Measurements from ENCODE around the gene AANAT. TPM values are rescaled to one million over a fixed set of nuclear protein-coding genes. Genes with fewer than 3 reads are reported as not detected.
A peak's percentile ranks its signal among the peaks of the same experiment; 100 is the strongest.

AANAT gene
- total and polyA plus RNA-seq, 2 experiments from 2014 or later = not detected

GRCh38 chr17:76492989-76493501, 25.6 kb downstream of the AANAT start:
- Histone ChIP-seq H2AFZ (no peak overlapping the region), H3K27ac (peak overlapping the region; percentile 12; the same call in 1 of the 2 replicates), H3K27me3 (replicated peaks; ENCODE audit: insufficient read depth) (no peaks in the 10 kb centered on the region), H3K9me3 (ENCODE audit: low read depth) (no peaks in the 10 kb centered on the region), H3K36me3 (ENCODE audit: low read depth) (no peaks in the 10 kb centered on the region), H3K9ac (peak overlapping the region; percentile 30), H3K79me2 (ENCODE audit: insufficient read depth) (peaks cover 5% of the 10 kb centered on the region), H3K9me2 (ENCODE audit: insufficient read depth) (no peaks in the 10 kb centered on the region), H3K4me2 (ENCODE audit: unreplicated experiment) (no peak overlapping the region), H3F3A (ENCODE audit: insufficient read depth) (no peaks in the 10 kb centered on the region), H3K4me3 (no peak overlapping the region), H3K4me1 (ENCODE audit: insufficient read depth) (peaks cover 8% of the 10 kb centered on the region; the same call in 1 of the 2 replicates), H4K20me1 (ENCODE audit: insufficient read depth) (no peaks in the 10 kb centered on the region)
- no peak for TF ChIP-seq EZH2phosphoT487 (IDR thresholded peaks at IDR 0.05; ENCODE audit: insufficient read depth, low read depth)
- 65 to 67% methylated on average over 14 to 15 of the region's 15 CpGs for WGBS, 2 experiments (ENCODE audit: low coverage in 1 of 2, low lambda C conversion rate in 2 of 2, missing lambda C conversion rate in 2 of 2)
- in situ Hi-C loops (cut with MboI) = loop anchor here (25.0 kb wide), 1 partner anchor 94 kb away; the partner anchor contains the start of gene ST6GALNAC2
- peak; percentile 76 for DNase-seq

DNA sequence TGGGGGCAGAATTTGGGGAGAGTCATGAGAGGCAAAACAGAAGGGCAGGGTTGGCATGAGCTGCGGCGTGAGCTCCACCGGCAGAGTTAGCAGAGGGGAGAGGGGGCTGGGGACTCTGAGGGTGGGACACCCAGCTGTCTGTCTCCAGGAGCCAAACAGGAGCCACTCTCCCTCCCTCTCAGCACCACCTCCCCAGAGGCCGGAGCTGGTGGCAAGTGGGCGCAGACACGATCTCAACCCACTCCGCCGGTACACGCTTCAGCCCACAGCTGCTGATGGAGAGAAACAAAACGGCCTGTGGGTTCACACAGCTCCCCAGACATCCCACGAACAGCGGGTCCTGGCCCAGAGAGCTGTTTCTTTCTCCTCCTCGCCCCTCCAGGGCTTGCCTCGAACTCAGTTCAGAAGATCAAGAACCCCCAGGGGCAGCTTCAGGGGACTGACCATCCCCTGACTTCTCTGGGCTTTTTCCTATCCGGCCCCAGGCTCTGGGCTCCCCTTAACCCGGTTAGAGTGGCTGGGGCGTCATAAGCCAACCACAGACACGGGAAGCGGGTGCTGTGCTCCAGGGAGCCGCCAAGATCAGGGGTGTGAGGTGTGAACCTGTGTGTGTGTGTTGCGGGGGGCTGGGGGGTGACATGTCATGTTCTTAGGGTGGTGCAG, 26.2 kb downstream of the AANAT start:
- H3K4me3 ChIP-seq = no peak overlapping the region
- no peak overlapping the region for H2AFZ ChIP-seq
- H3K9me3 ChIP-seq (ENCODE audit: low read depth) = no peaks in the 10 kb centered on the region
- H3K36me3 ChIP-seq (ENCODE audit: low read depth) = no peaks in the 10 kb centered on the region
- TF ChIP-seq EZH2phosphoT487 (IDR thresholded peaks at IDR 0.05; ENCODE audit: insufficient read depth, low read depth) (no peak), EZH2 (IDR thresholded peaks at IDR 0.05; ENCODE audit: insufficient read depth, poor library complexity, severe bottlenecking) (no peak)
- H3K27ac ChIP-seq = 0 out of 2 replicates have a peak overlapping the region, but pooled peaks have one; percentile 12
- no peak for DNase-seq
- no peak overlapping the region for H3K4me2 ChIP-seq (ENCODE audit: unreplicated experiment)
- H4K20me1 ChIP-seq (ENCODE audit: insufficient read depth) = no peaks in the 10 kb centered on the region
- H3K9ac ChIP-seq = peak overlapping the region; percentile 30; the same call in 1 of the 2 replicates
- no peaks in the 10 kb centered on the region for H3K9me2 ChIP-seq (ENCODE audit: insufficient read depth)
- peaks cover 5% of the 10 kb centered on the region for H3K79me2 ChIP-seq (ENCODE audit: insufficient read depth)
- in situ Hi-C loops (cut with MboI) = loop anchor here (25.0 kb wide), 1 partner anchor 94 kb away; the partner anchor contains the start of gene ST6GALNAC2
- H3K27me3 ChIP-seq (replicated peaks; ENCODE audit: insufficient read depth) = no peaks in the 10 kb centered on the region
- WGBS, 2 experiments (ENCODE audit: low coverage in 1 of 2, low lambda C conversion rate in 2 of 2, missing lambda C conversion rate in 2 of 2) = 82 to 85% methylated on average over 20 to 21 of the region's 21 CpGs
- no peaks in the 10 kb centered on the region for H3F3A ChIP-seq (ENCODE audit: insufficient read depth)
- H3K4me1 ChIP-seq (ENCODE audit: insufficient read depth) = peaks cover 13% of the 10 kb centered on the region

DNA sequence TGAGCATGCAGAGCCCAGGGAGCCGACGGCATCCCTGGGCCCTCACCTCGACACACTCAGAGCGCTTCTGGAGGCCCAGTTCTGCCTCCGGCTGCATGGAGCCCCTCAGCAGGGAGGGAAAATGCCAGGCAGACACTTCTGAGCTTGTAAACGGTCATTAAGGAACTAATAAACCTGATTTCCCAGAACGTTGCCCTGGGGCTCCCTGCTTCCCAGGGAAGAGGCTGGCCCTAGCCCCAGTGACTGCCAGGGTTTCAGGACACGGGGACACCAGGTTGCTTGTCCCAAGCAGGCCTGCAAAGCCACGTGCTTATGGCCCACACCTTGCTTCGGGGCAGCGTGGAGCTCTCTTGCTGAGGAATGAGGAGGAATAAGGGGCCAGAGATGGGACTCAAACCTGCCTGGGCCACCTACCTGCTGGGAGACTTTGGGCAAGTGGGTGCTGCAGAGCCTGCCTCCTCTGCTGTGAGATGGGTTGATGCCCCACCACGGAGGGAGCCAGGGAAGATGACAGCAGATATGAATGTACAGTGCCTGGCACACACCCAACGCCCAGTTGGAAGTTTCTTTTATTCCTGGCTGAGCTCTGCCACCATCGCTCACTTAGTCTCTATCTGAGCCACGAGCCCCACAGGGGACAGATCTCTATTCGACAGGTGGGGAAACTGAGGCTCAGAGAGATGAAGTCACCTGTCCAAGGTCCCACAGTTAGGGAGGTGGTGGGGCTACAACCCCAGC, 28.4 kb downstream of the AANAT start:
- Histone ChIP-seq H3K9me2 (ENCODE audit: insufficient read depth) (no peaks in the 10 kb centered on the region), H3K4me3 (no peak overlapping the region), H3K36me3 (ENCODE audit: low read depth) (no peaks in the 10 kb centered on the region), H3K27me3 (replicated peaks; ENCODE audit: insufficient read depth) (no peaks in the 10 kb centered on the region), H3F3A (ENCODE audit: insufficient read depth) (peaks cover 6% of the 10 kb centered on the region; the same call in 1 of the 2 replicates), H4K20me1 (ENCODE audit: insufficient read depth) (no peaks in the 10 kb centered on the region), H3K9me3 (ENCODE audit: low read depth) (no peaks in the 10 kb centered on the region), H3K4me1 (ENCODE audit: insufficient read depth) (peaks cover 18% of the 10 kb centered on the region), H3K9ac (no peak overlapping the region), H2AFZ (no peak overlapping the region), H3K27ac (no peak overlapping the region), H3K4me2 (ENCODE audit: unreplicated experiment) (no peak overlapping the region), H3K79me2 (ENCODE audit: insufficient read depth) (peaks cover 5% of the 10 kb centered on the region)
- no peak for TF ChIP-seq EZH2 (IDR thresholded peaks at IDR 0.05; ENCODE audit: insufficient read depth, poor library complexity, severe bottlenecking)
- TF ChIP-seq EZH2phosphoT487 (IDR thresholded peaks at IDR 0.05; ENCODE audit: insufficient read depth, low read depth) = no peak
- 83 to 86% methylated on average over 16 of the region's 16 CpGs for WGBS, 2 experiments (ENCODE audit: low coverage in 1 of 2, low lambda C conversion rate in 2 of 2, missing lambda C conversion rate in 2 of 2)
- in situ Hi-C loops (cut with MboI) = loop anchor here (25.0 kb wide), 1 partner anchor 91 kb away; the partner anchor contains the start of gene ST6GALNAC2
- DNase-seq = no peak

DNA sequence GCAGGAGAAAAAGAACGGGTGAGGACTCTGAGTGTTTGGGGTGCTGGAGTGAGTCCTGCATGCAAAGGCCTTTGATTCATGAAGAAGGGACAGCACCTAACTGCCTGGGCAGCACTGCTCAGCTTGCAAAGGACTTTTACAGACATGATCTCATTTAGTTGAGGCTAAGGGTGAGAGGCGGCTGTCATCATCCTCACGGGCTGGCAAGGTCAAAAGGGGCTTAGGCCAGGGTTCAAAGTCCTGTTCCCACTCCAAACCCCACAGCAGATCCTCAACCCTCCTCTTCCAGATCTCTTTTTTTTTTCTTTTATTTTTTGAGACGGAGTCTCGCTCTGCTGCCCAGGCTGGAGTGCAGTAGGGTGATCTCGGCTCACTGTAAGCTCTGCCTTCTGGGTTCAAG, 29.1 kb downstream of the AANAT start:
- no peaks in the 10 kb centered on the region for H3K9me3 ChIP-seq (ENCODE audit: low read depth)
- no peak for DNase-seq
- in situ Hi-C loops (cut with MboI) = loop anchor here (25.0 kb wide), 1 partner anchor 91 kb away; the partner anchor contains the start of gene ST6GALNAC2

More for the DNA sequence above, 29.1 kb downstream of the AANAT start:
- H3K27me3 ChIP-seq (replicated peaks; ENCODE audit: insufficient read depth) = no peaks in the 10 kb centered on the region
- no peak overlapping the region for H2AFZ ChIP-seq
- peaks cover 5% of the 10 kb centered on the region for H3K79me2 ChIP-seq (ENCODE audit: insufficient read depth)
- no peak overlapping the region for H3K27ac ChIP-seq
- H3K9me2 ChIP-seq (ENCODE audit: insufficient read depth) = no peaks in the 10 kb centered on the region
- WGBS, 2 experiments (ENCODE audit: low coverage in 1 of 2, low lambda C conversion rate in 2 of 2, missing lambda C conversion rate in 2 of 2) = 94 to 95% methylated on average over 6 of the region's 6 CpGs
- no peak overlapping the region for H3K4me3 ChIP-seq
- H4K20me1 ChIP-seq (ENCODE audit: insufficient read depth) = no peaks in the 10 kb centered on the region
- H3K36me3 ChIP-seq (ENCODE audit: low read depth) = no peaks in the 10 kb centered on the region
- H3F3A ChIP-seq (ENCODE audit: insufficient read depth) = peaks cover 6% of the 10 kb centered on the region; the same call in 1 of the 2 replicates
- H3K4me1 ChIP-seq (ENCODE audit: insufficient read depth) = peaks cover 18% of the 10 kb centered on the region
- no peak overlapping the region for H3K9ac ChIP-seq
- no peak for TF ChIP-seq EZH2 (IDR thresholded peaks at IDR 0.05; ENCODE audit: insufficient read depth, poor library complexity, severe bottlenecking)
- no peak for TF ChIP-seq EZH2phosphoT487 (IDR thresholded peaks at IDR 0.05; ENCODE audit: insufficient read depth, low read depth)
- H3K4me2 ChIP-seq (ENCODE audit: unreplicated experiment) = no peak overlapping the region

Measured in GM23248 (cell line).